H1 (cell line): ENCODE measurements around the gene LCN6.

Experiments used
- CHD1 ChIP-seq: IDR thresholded peaks from 2 replicates; pipeline ENCODE4 v1.6.1; 2012; ENCODE audit warnings: low read depth, low read length, improper control_type of control experiment
- CREB1 ChIP-seq: IDR thresholded peaks from 2 replicates; pipeline ENCODE4 v1.6.1; 2012; ENCODE audit warnings: inconsistent platforms
- EP300 ChIP-seq, 2 experiments: IDR thresholded peaks; 1 replicate in 1 of 2; 2 replicates in 1 of 2; pipeline ENCODE4 v1.6.1; 2011 to 2012; ENCODE audit warnings: low read depth in 2 of 2, low read length in 2 of 2, mild to moderate bottlenecking in 2 of 2, borderline replicate concordance in 1 of 2, inconsistent platforms in 1 of 2, moderate library complexity in 1 of 2
- JUN ChIP-seq: IDR thresholded peaks from 2 replicates; pipeline ENCODE4 v1.6.1; 2011; ENCODE audit warnings: low read depth, mild to moderate bottlenecking, improper control_type of control experiment, low read length
- JUND ChIP-seq: IDR thresholded peaks from 2 replicates; pipeline ENCODE4 v1.6.1; 2011; ENCODE audit warnings: mild to moderate bottlenecking, improper control_type of control experiment, low read length
- POLR2AphosphoS5 ChIP-seq: IDR thresholded peaks from 2 replicates; pipeline ENCODE4 v1.6.1; 2011; ENCODE audit warnings: low read depth, low read length
- ZNF274 ChIP-seq: IDR thresholded peaks from 2 replicates; pipeline ENCODE4 v1.7.0; 2012; ENCODE audit warnings: low read length, borderline replicate concordance; ENCODE audit errors: extremely low read depth
- TF ChIP-seq, protein P1 (sequence below), 3 experiments: IDR thresholded peaks; 1 replicate in 2 of 3; 2 replicates in 1 of 3; pipeline versions ENCODE4 v1.5.1 to v1.6.1; 2011; ENCODE audit warnings: low read length in 3 of 3, mild to moderate bottlenecking in 3 of 3, inconsistent platforms in 2 of 3, low read depth in 1 of 3, moderate library complexity in 1 of 3; ENCODE audit not compliant: insufficient read depth in 1 of 3; ENCODE audit errors: control extremely low read depth in 1 of 3

DNA sequence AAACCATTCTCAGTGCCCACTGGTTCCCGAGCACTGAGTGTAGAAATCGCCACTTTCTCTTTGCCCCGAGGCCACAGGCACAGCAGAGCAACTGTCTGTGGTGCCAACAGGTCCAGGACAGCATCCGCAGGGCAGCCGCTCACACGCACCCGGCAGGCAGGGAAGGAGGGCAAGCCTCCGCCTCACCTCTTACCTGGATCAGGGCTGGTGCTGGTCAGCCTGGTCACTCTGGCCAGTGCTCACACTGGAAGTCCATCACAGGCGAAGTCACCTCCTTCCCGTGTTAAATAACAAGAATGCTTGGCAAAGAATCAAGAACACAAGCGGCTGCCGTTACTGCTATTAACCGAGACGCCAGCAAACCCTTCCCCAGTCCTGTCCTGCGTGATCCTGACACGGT, 22.2 kb downstream of the LCN6 start:
- TF ChIP-seq CREB1: no peak
- TF ChIP-seq, protein P1, sequence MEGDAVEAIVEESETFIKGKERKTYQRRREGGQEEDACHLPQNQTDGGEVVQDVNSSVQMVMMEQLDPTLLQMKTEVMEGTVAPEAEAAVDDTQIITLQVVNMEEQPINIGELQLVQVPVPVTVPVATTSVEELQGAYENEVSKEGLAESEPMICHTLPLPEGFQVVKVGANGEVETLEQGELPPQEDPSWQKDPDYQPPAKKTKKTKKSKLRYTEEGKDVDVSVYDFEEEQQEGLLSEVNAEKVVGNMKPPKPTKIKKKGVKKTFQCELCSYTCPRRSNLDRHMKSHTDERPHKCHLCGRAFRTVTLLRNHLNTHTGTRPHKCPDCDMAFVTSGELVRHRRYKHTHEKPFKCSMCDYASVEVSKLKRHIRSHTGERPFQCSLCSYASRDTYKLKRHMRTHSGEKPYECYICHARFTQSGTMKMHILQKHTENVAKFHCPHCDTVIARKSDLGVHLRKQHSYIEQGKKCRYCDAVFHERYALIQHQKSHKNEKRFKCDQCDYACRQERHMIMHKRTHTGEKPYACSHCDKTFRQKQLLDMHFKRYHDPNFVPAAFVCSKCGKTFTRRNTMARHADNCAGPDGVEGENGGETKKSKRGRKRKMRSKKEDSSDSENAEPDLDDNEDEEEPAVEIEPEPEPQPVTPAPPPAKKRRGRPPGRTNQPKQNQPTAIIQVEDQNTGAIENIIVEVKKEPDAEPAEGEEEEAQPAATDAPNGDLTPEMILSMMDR (IDR thresholded peaks at IDR 0.05; ENCODE audit: control extremely low read depth in 1 of 3, insufficient read depth in 1 of 3, low read depth in 1 of 3, low read length in 3 of 3): no peak
- TF ChIP-seq POLR2AphosphoS5: no peak; the same call in 1 of the 2 replicates
- TF ChIP-seq CHD1: no peak
- TF ChIP-seq EP300 (IDR thresholded peaks at IDR 0.05; ENCODE audit: borderline replicate concordance in 1 of 2, low read depth in 2 of 2, low read length in 2 of 2): no peak
- TF ChIP-seq JUN: no peak
- no peak for TF ChIP-seq JUND
- TF ChIP-seq ZNF274: no peak
